K562 (cell line): ENCODE data around the gene BCKDK. TPM values are rescaled to one million over a fixed set of nuclear protein-coding genes. Genes with fewer than 3 reads are reported as not detected.

ENCODE experiments used
- ATAC-seq: fragments of 200-7000 bp; cut with Tn5 transposase; 3 replicates; pipeline ENCODE4 v1.9.1; 2020; ENCODE audit warnings: moderate library complexity
- BruUV-seq: library from RNA; stranded (reverse); fragments of 400-500 nt; replicated peaks from 2 replicates; lab custom pipeline; 2021; lab: Mats Ljungman, UMichigan
- CTCF ChIA-PET: fragments of 300-600 bp; formaldehyde crosslinking; extraction: SDS; loops from one replicate; lab custom pipeline; 2021; ENCODE audit warnings: low intra/inter-chr PET ratio; lab: Yijun Ruan, JAX
- POLR2A ChIA-PET: fragments of 300-600, 350-650 bp; sonication (Branson Sonifier 250); formaldehyde crosslinking; extraction: SDS; loops from one replicate; lab custom pipeline; 2021; ENCODE audit warnings: antibody characterized with exemption, inconsistent platforms; lab: Yijun Ruan, JAX
- DNase-seq, 4 experiments: peaks; one replicate each; pipeline versions ENCODE4 v3.0.0 to v3.0.0-alpha.2; 2011 to 2018; ENCODE audit warnings: low spot score in 3 of 4, mixed read lengths in 3 of 4; ENCODE audit errors: extremely low read depth in 1 of 4
- FAIRE-seq: peaks from 2 replicates; lab custom pipeline; 2011; peaks lifted over from hg19 to GRCh38; lab: Jason Lieb, UNC
- H2AFZ ChIP-seq: 2 replicates; pipeline ENCODE4 v1.6.0; 2011; ENCODE audit warnings: low read depth, low read length, control low read depth, inconsistent platforms
- H3K27ac ChIP-seq: fragments of 200-600 bp; 3 replicates; pipeline ENCODE4 v1.8.0; 2011; ENCODE audit warnings: low read depth, mild to moderate bottlenecking, control low read depth, inconsistent platforms, low read length, moderate library complexity, mixed read lengths; ENCODE audit errors: extremely low read depth
- H3K27me3 ChIP-seq, 2 experiments: fragments of 300-600 bp in 1 of 2; 2 replicates in 1 of 2; 3 replicates in 1 of 2; pipeline versions ENCODE4 v1.6.0 to v1.8.0; 2011; ENCODE audit warnings: inconsistent platforms in 2 of 2, low read length in 2 of 2, mild to moderate bottlenecking in 1 of 2, mixed read lengths in 1 of 2, moderate library complexity in 1 of 2; ENCODE audit not compliant: control insufficient read depth in 2 of 2, insufficient read depth in 2 of 2
- H3K36me3 ChIP-seq: fragments of 300-600 bp; 3 replicates; pipeline ENCODE4 v1.8.0; 2011; ENCODE audit warnings: mild to moderate bottlenecking, low read length, inconsistent platforms; ENCODE audit not compliant: control insufficient read depth, insufficient read depth
- H3K4me1 ChIP-seq, 2 experiments: fragments of 200-600 bp in 1 of 2; replicated peaks in 1 of 2; 2 replicates in 1 of 2; 3 replicates in 1 of 2; pipeline versions ENCODE4 v1.5.1 to v1.8.0; 2011; ENCODE audit warnings: inconsistent platforms in 2 of 2, low read length in 2 of 2, mild to moderate bottlenecking in 1 of 2, mixed read lengths in 1 of 2, moderate library complexity in 1 of 2; ENCODE audit not compliant: control insufficient read depth in 2 of 2, insufficient read depth in 2 of 2
- H3K4me2 ChIP-seq: 2 replicates; pipeline ENCODE4 v1.6.1; 2011; ENCODE audit warnings: low read length, control low read depth, inconsistent platforms, mixed read lengths; ENCODE audit not compliant: insufficient read depth
- H3K4me3 ChIP-seq: fragments of 200-600 bp; sonication (generic), shearing (Covaris generic); 2 replicates; pipeline ENCODE4 v1.5.1; 2016; ENCODE audit warnings: control low read depth, inconsistent platforms
- H3K79me2 ChIP-seq: fragments of 200-600 bp; 3 replicates; pipeline ENCODE4 v1.8.0; 2011; ENCODE audit warnings: low read length, inconsistent platforms; ENCODE audit not compliant: control insufficient read depth, insufficient read depth
- H3K9ac ChIP-seq, 2 experiments: 2 replicates each; pipeline versions ENCODE4 v1.6.0 to v1.6.1; 2011; ENCODE audit warnings: low read depth in 2 of 2, low read length in 2 of 2, control low read depth in 1 of 2, inconsistent platforms in 1 of 2, mild to moderate bottlenecking in 1 of 2, mixed read lengths in 1 of 2; ENCODE audit not compliant: insufficient read depth in 1 of 2
- H3K9me1 ChIP-seq: one replicate; pipeline ENCODE4 v1.6.0; 2011; ENCODE audit warnings: inconsistent platforms, mild to moderate bottlenecking, low read length, moderate library complexity; ENCODE audit not compliant: control insufficient read depth, insufficient read depth
- H3K9me3 ChIP-seq: replicated peaks from 2 replicates; pipeline ENCODE4 v1.5.1; 2011; ENCODE audit warnings: low read depth, low read length, inconsistent platforms; ENCODE audit not compliant: control insufficient read depth, insufficient read depth
- H4K20me1 ChIP-seq: replicated peaks from 2 replicates; pipeline ENCODE4 v1.6.1; 2011; ENCODE audit warnings: low read length, inconsistent platforms, mixed read lengths; ENCODE audit not compliant: control insufficient read depth, insufficient read depth
- HMG20A ChIP-seq: fragments of 450-650 bp; formaldehyde crosslinking; conservative IDR thresholded peaks from 2 replicates; pipeline ENCODE4 v1.4.0; 2020; ENCODE audit warnings: mild to moderate bottlenecking, mixed read lengths
- POLR2G ChIP-seq: fragments of 200-400 bp; formaldehyde crosslinking; IDR thresholded peaks from 2 replicates; pipeline ENCODE4 v1.6.1; 2017; ENCODE audit warnings: low read depth, mild to moderate bottlenecking, antibody characterized with exemption, low read length, moderate library complexity
- WGBS: fragments of 100-300 bp; shearing (Covaris generic); methylation state at CpG from one replicate; pipeline ENCODE4 v1.1.6; 2016; ENCODE audit warnings: low coverage, mixed read lengths; ENCODE audit not compliant: insufficient coverage; ENCODE audit errors: missing lambda C conversion rate; 5-methylcytosine and 5-hydroxymethylcytosine counted together
- in situ Hi-C: fragments of 300-500 bp; cut with MboI; formaldehyde crosslinking; loops from 4 replicates; pipeline ENCODE4 v1.15.0; 2018; ENCODE audit warnings: inconsistent platforms, mixed read lengths
- intact Hi-C: fragments of 100-400 bp; cut with micrococcal nuclease; formaldehyde crosslinking; loops from 2 replicates; pipeline ENCODE4 v1.14.2; 2022
- polyA plus RNA-seq, 8 experiments: library from polyadenylated mRNA; depleted of rRNA in 4 of 8; stranded (reverse) in 5 of 8; unstranded in 3 of 8; fragments of >200 nt; fragmentation: Nextera tagmentation in 2 of 8; fragmentation: Illumina TruSeq in 1 of 8; extraction: Ambion mirVana in 2 of 8; extraction: Trizol in 1 of 8; gene quantifications; 2 replicates each; pipeline versions ENCODE4 v1.2.1 to v1.2.3, GENCODE V29; 2011 to 2014; ENCODE audit warnings: inconsistent platforms in 1 of 8, missing spikeins in 1 of 8
- total RNA-seq, 7 experiments: library from RNA; depleted of rRNA in 6 of 7; stranded (reverse); fragments of >200 nt in 6 of 7; fragmentation: Illumina TruSeq in 2 of 7; extraction: Trizol in 2 of 7; gene quantifications; 2 replicates each; pipeline versions ENCODE4 v1.2.1 to v1.2.3, GENCODE V29; 2011 to 2021; ENCODE audit warnings: low replicate concordance in 1 of 7
- TF ChIP-seq, protein P1 (sequence below): sonication (generic); formaldehyde crosslinking; IDR thresholded peaks from 2 replicates; pipeline ENCODE4 v1.8.1; 2023; ENCODE audit warnings: mild to moderate bottlenecking, missing genetic modification reagents
- TF ChIP-seq, protein P2 (sequence below): fragments of 250-450 bp; sonication (Bioruptor Pico); IDR thresholded peaks from 2 replicates; pipeline ENCODE4 v1.5.0; 2020; ENCODE audit warnings: mild to moderate bottlenecking
- TF ChIP-seq, protein P3 (sequence below), 3 experiments: fragments of 200-800 bp in 1 of 3; fragments of 250-450 bp in 1 of 3; fragments of 450-650 bp in 1 of 3; sonication (Bioruptor Pico) in 1 of 3; sonication (Bioruptor generic) in 1 of 3; formaldehyde crosslinking in 1 of 3; IDR thresholded peaks; 2 replicates each; pipeline versions ENCODE4 v1.6.1 to v1.8.0; 2016 to 2022; ENCODE audit warnings: mild to moderate bottlenecking in 2 of 3, missing genetic modification characterization in 2 of 3, missing compliant biosample characterization in 1 of 3, moderate library complexity in 1 of 3

Gene BCKDK
- total and polyA plus RNA-seq, 9 of the 15 experiments (the other 6 are each of a cell fraction or from before 2014, with no cell fraction given), result 0.58 to 34.8 (median 13.1) TPM

DNA sequence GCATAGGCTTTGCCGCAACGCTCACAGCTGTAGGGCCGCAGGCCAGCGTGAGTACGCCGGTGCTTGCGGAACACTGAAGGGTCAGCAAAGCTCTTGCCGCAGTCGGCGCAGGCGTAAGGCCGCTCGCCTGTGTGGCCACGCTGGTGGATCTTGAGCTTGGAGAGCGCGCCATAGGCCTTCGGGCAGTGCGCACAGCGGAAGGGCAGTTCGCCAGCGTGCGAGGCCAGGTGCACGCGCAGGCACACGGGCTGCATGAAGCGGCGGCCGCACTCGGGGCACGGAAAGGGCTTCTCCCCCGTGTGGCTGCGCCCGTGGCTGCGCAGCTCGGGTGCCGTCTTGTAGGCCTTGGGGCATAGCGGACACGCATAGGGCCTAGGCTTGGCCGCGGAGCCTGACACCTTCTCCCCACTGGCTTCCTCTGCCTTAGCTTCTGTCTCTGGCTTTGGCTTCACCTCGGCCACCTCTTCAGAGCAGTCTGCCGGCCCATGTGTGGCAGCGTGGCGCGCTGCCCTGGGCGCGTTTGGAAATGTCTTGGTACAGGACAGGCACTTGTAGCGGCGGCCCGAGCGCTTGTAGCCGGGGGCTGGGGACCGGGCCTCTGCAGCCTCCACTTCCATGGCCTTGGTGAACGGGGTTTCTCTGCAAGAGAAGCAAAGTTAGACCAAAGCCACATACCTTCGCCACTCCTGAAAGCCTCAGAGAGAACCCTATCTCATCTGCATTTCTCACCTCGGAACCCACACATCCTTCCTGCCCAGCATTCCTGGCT lies 44.2 kb upstream of the BCKDK start:
- in situ Hi-C loops, result no loop called here
- WGBS, result 96% methylated on average over 48 of the region's 56 CpGs
- ChIA-PET POLR2A (interaction anchor here (1.3 to 1.7 kb wide), 3 partner anchors 9 to 116 kb away, joined by 3 to 10 read pairs (median 5); partner anchors contain the start of gene FUS), CTCF (no interaction called here)
- H3K4me2 ChIP-seq, result no peak overlapping the region
- no peak for ATAC-seq
- H3K36me3 ChIP-seq, result peaks cover 42% of the 10 kb centered on the region; the same call in 2 of the 3 replicates
- peaks cover 0 to 19% of the 10 kb centered on the region in 2 experiments; a peak in 3 of 5 replicates for H3K4me1 ChIP-seq
- no peak overlapping the region for H3K4me3 ChIP-seq
- DNase-seq, result no peak
- H3K9ac ChIP-seq, result no peak overlapping the region
- no peaks in the 10 kb centered on the region for H4K20me1 ChIP-seq
- no peaks in the 10 kb centered on the region for H3K9me3 ChIP-seq
- H3K27ac ChIP-seq, result no peak overlapping the region
- no peak overlapping the region for H2AFZ ChIP-seq
- TF ChIP-seq POLR2G (peak; percentile 14; the same call in 1 of the 2 replicates), HMG20A (CRISPR knock-in tag) (no peak)
- TF ChIP-seq, protein P1, sequence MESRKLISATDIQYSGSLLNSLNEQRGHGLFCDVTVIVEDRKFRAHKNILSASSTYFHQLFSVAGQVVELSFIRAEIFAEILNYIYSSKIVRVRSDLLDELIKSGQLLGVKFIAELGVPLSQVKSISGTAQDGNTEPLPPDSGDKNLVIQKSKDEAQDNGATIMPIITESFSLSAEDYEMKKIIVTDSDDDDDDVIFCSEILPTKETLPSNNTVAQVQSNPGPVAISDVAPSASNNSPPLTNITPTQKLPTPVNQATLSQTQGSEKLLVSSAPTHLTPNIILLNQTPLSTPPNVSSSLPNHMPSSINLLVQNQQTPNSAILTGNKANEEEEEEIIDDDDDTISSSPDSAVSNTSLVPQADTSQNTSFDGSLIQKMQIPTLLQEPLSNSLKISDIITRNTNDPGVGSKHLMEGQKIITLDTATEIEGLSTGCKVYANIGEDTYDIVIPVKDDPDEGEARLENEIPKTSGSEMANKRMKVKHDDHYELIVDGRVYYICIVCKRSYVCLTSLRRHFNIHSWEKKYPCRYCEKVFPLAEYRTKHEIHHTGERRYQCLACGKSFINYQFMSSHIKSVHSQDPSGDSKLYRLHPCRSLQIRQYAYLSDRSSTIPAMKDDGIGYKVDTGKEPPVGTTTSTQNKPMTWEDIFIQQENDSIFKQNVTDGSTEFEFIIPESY (CRISPR knock-in tag), result peak; percentile 84
- TF ChIP-seq, protein P2, sequence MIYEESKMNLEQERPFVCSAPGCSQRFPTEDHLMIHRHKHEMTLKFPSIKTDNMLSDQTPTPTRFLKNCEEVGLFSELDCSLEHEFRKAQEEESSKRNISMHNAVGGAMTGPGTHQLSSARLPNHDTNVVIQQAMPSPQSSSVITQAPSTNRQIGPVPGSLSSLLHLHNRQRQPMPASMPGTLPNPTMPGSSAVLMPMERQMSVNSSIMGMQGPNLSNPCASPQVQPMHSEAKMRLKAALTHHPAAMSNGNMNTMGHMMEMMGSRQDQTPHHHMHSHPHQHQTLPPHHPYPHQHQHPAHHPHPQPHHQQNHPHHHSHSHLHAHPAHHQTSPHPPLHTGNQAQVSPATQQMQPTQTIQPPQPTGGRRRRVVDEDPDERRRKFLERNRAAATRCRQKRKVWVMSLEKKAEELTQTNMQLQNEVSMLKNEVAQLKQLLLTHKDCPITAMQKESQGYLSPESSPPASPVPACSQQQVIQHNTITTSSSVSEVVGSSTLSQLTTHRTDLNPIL (CRISPR knock-in tag), result no peak
- TF ChIP-seq, protein P3, sequence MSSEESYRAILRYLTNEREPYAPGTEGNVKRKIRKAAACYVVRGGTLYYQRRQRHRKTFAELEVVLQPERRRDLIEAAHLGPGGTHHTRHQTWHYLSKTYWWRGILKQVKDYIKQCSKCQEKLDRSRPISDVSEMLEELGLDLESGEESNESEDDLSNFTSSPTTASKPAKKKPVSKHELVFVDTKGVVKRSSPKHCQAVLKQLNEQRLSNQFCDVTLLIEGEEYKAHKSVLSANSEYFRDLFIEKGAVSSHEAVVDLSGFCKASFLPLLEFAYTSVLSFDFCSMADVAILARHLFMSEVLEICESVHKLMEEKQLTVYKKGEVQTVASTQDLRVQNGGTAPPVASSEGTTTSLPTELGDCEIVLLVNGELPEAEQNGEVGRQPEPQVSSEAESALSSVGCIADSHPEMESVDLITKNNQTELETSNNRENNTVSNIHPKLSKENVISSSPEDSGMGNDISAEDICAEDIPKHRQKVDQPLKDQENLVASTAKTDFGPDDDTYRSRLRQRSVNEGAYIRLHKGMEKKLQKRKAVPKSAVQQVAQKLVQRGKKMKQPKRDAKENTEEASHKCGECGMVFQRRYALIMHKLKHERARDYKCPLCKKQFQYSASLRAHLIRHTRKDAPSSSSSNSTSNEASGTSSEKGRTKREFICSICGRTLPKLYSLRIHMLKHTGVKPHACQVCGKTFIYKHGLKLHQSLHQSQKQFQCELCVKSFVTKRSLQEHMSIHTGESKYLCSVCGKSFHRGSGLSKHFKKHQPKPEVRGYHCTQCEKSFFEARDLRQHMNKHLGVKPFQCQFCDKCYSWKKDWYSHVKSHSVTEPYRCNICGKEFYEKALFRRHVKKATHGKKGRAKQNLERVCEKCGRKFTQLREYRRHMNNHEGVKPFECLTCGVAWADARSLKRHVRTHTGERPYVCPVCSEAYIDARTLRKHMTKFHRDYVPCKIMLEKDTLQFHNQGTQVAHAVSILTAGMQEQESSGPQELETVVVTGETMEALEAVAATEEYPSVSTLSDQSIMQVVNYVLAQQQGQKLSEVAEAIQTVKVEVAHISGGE (CRISPR knock-in tag; IDR thresholded peaks at IDR 0.05), result no peak
- FAIRE-seq, result no peak
- H3K79me2 ChIP-seq, result peaks cover 31% of the 10 kb centered on the region
- intact Hi-C loops, result no loop called here
- no TSS peak for BruUV-seq
- no peaks in the 10 kb centered on the region for H3K27me3 ChIP-seq
- H3K9me1 ChIP-seq, result no peaks in the 10 kb centered on the region
